Dermis microvascular lymphatic vessel endothelial cell (primary cell): Measurements from ENCODE around the gene GLS. TPM values are rescaled to one million over a fixed set of nuclear protein-coding genes. Genes with fewer than 3 reads are reported as not detected.
"Not testable (repeated sequence)": the region's sequence is repeated elsewhere in the genome, so short reads cannot be mapped to it uniquely, and the experiment has no call there.

Experiments used
- DNase-seq, 2 donors: peaks; one replicate each; pipeline versions ENCODE4 v3.0.0 to v3.0.0-alpha.2; 2010; ENCODE audit warnings: low read depth in 2 of 2
- total RNA-seq: library from RNA; depleted of rRNA; stranded (reverse); fragments of >200 nt; gene quantifications from 2 replicates; pipeline ENCODE4 v1.2.1, GENCODE V29; 2014

Gene GLS
- total RNA-seq, 1 donor from 2014 or later, result 117 TPM

DNA sequence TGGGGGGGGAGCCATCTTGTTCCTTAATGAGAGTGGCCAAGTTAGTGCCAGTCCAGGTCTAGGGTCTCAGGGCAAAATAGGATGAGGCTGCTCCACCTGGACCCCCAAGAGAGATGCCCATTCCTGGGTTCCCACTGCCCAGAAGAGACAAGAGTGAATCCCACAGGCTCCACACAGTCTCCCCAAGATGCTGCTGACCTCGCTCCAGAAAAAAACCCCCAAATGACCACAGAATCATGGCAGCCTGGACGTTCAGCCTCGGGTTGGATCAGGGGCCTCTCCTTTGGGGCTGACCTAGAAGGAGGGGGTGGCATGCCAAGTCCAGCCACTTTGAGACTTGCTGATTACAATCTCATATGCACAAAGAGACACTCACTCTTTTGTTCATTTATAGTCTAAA is 108.3 kb downstream of the GLS start:
- DNase-seq, result no peak

DNA sequence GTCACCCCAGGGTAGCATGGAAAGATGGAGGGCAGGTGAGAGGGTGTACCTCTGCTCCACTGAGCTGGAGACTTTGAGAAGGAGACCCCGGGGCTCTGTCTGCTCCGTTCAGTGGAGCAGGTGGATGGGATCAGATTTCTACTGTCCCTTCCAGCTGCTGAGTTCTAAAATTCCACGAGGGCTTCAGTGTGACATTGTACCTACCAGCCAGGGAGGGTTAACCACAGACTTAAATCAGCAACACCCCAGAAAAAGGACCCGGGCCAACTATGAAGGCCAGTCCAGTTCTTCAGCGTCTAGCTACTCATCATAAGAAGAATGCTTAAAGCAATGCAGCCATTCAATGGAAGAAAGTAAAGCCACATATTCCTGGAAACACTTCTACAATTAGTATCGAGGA is 109.5 kb downstream of the GLS start:
- no peak for DNase-seq

DNA sequence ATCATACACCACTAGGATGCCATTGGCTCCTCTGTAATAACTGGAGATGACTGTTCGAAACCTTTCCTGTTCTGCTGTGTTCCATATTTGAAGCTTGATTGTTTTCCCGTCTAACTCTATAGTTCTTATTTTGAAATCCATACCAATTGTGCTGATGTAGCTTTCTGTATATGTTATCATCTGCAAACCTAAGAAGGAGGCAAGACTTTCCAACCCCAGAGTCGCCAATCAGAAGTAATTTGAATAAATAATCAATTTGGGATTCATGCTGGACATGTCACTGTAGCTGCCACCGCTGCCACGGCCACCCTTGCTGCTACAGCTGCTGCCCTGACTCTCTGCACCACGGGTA is 112.6 kb downstream of the GLS start:
- no peak for DNase-seq

DNA sequence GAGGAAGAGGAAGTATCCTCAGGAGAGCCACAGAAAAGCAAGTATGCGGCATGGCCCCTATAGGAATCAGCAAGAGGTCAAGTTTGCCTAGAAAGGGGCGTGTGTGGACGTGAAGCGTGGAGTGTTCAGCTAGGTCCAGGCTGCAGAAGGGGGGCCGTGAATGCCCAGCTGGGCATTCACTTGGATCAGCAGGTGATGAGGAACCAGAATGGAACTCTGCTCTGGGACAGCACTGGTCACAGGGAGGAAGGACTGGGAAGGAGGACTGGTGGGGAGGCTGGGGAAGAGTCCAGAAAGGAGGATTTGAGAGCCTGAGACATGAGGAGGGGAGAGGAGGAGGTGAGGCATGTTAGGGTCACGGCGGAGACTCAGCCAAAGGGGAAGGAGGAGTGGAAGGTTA is 113.5 kb downstream of the GLS start:
- DNase-seq, result no peak

DNA sequence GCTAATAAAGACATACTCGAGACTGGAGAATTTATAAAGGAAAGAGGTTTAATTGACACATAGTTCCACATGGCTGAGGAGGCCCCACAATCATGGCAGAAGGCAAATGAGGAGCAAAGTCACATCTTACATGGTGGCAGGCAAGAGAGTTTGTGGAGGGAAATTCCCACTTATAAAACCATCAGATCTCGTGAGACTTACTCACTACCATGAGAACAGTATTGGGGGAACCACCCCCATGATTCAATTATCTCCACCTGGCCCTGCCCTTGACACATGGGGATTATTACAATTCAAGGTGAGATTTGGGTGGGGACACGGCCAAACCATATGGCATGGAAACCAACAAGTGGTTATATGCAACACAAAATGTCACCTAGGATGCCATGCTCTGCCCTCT is 114.7 kb downstream of the GLS start:
- DNase-seq, result not testable (repeated sequence)

DNA sequence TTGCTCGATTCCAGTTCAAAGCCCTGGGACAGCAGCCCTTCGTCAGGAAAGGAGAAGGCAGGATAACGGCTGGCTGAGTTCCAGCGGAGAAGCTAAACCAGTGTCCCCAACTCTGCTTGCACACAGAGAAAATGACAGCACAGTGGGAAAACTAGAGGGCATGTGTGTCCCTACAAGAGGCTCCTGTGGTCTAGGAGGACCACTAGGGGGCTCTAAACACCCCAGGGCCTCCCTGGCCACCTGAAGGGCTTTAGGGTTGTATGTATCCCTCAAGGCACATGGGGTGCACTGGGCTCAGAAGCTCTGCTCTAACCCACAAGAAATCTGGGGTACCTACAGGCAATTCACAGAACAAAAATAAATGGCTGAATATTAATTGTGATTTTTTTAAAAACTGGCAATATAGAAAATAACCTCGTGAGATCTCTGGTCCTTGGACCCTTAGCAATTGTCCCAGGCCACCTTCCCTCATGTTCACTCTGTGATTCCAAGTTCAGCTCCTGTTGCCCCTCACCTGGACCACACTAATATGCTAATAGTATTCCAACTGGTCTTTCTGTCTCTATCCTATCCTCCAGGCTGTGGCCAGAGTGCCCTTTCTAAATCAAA is 115.8 kb downstream of the GLS start:
- peak; percentile 37 to 69 for DNase-seq

DNA sequence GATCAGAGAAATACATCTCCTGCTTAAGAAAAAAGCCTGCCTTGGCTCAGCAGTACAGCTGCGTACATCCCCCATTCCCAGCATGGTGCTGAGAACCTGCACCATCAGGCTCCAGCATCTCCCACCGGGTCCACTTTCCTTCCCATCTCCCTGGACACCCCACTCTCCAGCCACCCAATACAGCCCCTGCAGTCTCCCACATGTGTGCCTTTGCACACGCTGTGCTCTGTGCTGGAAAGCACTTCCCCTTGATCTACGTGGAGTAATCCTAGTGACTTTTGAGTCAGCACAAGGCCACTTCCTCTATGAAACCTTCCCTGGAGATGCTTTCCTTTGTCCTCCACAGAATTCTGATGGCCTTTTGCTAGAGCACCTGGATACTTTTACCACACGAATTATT is 116.3 kb downstream of the GLS start:
- no peak for DNase-seq

DNA sequence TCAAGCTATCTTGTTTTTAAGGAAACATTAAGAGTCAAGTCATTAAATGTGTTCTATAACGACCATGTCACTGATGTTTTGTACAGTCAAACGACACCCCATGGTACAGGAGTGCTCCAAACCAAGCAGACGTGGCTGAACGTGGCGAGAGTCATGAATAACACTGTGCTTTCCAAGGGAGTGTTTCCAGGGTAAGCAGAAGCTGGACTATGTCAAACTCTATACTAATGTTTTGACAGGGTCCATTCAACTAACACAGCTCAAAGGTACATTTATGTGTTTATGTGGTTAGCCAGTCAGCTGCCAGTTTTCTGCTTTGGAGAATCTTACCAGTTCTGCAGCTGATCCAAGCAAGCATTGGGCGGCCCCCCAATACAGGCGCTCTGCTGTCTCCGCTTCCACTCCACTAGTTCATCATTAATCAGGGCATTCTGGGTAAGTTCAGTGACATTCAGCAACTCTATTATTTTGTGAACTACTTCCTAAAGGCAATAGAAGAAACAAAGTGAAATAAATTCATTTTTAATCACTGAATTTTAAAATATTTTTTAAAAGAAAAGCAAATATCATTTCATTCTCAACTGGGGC is 117.0 kb downstream of the GLS start:
- DNase-seq, result no peak

DNA sequence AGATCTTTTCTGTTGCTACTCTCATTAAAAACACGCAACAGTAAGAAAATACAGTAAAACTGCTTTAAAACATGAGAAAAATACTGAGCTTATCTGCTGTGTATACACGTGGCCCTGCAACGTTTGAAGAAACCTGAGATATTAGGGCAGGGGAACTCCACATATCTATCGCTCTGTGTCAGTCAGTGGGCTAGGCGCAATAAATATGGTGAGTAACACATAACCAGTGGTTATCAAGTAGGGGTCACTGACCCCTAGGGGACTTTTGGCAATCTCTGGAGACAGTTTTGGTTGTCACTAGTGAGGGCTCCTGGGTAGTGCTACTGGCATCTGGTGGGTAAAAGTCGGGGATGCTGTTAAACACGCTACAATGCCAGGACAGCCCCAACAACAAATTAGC is 118.4 kb downstream of the GLS start:
- DNase-seq, result no peak

DNA sequence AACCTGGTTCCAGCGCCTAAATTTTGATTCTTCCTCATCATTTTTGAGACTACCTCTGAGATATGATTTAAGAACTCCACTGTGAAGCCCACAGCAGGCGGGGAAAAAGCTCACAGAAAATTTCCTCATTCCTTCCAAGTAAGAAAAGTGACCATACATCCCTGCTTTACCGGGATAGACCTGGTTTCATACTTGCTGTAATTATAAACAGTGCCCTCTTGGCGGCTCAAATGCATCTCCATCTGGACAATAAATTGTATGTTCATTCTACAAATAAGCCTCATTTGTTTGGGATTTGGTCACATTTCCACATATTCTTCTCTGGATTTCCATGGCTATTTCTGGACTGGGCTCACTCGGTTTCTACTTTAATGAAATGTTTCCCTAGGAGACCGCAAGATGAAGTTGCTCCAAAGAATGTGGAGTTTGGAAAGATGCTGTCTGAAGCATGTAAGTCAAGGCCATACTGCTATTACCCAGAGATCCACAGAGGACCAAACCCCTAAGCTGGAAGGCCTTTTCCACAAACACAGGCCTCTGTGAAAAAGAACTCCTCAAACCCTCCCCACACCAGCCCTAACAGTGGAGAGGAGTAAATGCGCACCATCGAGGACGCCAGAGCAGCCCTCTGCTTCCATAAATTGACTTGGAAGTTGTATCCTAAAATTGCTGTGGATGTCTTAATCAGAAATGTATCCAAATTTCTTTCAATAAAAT is 119.5 kb downstream of the GLS start:
- DNase-seq, result no peak

DNA sequence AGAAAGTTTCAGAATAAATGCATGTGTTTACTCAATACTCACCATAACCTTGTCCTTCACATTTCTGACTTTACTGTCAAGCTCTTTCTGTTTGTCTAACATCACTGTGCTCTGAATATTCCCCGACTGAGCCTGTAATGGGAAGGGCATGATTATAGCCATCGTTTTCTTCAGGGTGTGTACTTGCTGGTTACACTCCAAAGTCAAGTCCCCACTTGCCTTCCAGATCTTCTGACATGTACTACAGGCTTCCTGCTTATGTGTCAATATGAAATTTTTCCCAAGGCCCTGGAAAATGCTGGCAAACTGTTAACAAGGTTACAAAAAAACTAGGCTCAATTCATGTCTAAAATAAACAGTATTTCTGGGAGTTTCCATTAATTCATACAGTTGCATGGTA is 120.4 kb downstream of the GLS start:
- no peak for DNase-seq

DNA sequence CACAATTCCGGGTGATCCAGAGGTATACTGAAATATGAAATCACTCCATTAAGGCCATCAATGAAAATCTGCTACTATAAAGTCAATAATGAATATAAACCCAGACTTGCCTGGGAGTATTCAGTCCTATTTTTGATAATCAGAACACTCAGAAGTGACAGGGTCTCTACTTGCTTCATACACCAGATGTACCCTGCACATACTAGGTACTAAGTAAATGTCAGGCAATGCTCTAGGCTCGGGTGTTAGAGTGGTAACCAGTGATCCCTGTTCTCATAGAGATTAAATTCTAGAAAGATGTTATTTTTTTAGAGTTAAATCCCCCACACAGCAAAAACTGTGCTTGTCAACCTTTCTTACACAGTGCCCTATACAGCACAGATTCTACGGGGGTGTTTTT is 121.0 kb downstream of the GLS start:
- no peak for DNase-seq

DNA sequence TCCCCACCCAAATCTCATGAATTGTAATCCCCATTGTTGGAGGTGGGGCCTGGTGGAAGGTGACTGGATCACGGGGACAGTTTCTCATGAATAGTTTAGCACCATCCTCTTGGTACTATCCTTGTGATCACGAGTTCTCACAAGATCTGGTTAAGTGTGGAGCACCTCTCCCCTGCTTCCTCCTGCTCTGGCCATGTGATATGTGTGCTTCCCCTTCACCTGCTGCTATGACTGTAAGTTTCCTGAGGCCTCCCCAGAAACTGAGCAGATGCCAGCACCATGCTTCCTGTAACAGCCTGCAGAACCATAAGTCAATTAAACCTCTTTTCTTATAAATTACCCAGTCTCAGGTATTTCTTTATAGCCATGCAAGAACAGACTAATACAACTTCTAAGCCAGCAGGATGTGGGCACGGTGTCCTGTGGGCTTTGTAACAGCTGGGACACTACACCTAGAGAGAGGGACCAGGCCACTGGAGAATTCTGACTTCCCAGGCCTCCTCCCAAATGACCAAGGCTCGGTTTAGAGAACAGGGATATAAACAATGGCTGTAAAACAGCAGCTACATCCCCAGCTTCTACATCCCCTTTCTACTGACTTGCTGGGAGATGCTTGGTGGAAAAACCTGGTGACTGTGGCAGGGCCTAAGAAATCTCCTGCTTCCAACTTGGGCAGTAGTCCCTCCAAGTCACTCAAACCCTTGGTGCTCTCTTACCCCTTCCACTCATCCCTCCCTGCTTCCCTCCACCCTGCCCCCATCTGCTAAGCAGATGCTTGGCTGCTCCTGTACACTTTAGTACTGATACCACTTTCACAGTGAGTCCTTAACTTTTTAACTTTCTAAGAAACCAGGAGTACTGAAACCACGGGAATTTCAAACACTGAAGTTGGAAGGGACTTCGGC is 123.0 kb downstream of the GLS start:
- DNase-seq, result no peak

DNA sequence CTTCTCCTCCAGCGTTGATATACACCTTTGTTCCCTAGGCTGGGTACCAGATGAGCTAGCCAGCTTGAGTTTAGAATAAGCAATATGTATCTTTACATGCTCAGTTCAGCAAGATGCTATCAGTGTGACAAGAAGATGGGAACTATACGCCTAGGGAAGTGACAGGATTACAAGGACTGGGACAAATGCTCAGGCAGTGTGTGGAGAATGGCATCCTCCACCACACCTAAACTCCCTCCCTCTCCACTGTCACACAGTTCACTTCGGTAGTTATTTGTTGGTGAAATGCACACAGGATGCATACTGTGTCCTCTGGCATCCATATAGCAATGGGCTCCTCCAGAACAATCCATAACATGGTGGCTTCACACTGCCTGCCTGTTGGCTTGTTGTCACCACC is 125.7 kb downstream of the GLS start:
- DNase-seq, result no peak

DNA sequence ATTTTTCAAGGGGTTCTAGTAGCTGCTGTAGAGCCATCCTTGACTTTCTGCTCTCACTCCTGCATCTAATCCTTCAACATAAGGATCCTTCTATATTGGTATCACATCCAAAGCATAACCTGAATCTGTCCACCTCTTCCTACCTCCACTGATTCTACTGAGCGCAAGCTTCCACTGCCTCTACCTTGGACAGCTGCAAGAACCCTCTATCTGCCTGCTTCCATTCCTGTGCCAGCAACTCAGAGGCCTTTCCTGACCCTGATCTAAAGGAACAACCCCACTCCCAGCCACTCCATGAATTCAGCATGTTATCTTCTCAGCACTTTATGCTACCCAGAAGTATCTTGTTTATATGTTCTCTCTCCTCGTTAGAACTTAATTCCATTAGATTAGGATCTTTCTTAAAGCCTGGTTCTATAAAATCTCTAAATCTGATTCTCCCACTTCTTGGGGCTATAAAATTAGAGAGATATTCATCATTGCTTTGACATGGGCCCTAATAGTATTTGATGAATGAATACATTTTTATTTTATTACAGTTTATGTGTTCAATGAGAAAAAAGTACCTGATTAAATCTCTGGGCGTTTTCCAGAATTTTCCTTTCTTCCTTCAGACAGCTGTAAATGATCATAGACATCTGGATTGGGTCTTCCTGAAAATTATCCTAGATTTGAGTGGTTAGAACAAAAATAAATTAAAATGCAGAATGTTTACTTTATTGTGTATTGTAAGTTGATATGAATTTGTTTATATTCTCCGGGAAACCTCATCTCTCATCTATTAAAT is 126.6 kb downstream of the GLS start:
- no peak for DNase-seq

DNA sequence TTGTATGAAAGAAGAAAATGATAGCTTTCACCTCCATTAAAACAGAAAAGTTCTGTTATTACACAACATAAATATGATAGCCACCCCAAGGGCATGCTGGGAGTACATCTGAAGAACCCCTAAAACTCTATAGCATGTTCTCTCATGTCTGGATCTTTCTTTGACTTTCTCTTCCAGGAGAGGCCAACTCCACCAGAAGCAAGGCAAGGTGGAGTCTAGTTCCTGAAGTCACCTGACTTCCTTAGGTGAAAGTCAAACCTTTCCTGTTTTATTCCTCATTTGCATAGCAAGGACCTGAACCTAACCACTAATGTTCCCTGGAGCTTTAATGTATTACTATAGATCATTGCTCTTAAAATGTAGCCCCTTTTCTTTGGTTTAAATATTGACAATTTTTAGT is 127.7 kb downstream of the GLS start:
- no peak for DNase-seq

DNA sequence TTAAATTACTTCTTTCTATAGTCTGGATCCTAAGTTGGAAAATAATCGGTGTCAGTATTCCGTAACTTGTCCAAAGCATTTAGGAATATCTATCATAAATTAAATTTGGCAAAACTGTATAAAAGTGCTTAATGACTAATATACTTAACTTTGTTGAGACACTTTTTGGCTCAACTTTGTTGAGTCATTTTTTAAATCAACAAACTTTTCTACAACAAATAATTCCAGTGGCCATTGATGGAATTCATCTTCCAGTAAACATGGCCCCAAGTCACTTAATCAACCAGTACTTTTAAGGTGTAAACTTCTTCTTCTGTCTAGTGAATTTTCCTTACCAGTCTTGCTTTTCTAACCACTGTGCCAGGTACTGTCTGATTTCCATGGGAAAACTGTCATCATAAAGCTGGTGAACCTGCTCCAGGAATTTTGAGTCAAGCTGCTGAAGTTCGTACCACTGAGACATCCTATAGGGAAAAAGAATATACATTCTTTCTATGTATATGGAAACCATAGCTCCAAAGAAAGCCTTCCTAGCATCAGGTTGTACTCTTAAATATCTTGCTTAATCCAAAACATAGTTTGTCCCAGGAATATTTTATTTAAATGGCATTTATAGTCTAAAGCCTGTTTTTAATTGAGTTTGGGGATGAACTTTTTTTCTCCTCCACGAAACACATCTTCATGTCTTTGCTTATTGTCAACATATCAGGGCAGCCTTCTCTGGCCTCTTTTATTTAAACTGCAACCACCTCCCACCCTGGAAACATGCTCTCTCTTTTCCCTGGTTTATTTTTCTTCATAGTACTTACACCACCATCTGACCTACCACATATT is 129.1 kb downstream of the GLS start:
- DNase-seq, result no peak

DNA sequence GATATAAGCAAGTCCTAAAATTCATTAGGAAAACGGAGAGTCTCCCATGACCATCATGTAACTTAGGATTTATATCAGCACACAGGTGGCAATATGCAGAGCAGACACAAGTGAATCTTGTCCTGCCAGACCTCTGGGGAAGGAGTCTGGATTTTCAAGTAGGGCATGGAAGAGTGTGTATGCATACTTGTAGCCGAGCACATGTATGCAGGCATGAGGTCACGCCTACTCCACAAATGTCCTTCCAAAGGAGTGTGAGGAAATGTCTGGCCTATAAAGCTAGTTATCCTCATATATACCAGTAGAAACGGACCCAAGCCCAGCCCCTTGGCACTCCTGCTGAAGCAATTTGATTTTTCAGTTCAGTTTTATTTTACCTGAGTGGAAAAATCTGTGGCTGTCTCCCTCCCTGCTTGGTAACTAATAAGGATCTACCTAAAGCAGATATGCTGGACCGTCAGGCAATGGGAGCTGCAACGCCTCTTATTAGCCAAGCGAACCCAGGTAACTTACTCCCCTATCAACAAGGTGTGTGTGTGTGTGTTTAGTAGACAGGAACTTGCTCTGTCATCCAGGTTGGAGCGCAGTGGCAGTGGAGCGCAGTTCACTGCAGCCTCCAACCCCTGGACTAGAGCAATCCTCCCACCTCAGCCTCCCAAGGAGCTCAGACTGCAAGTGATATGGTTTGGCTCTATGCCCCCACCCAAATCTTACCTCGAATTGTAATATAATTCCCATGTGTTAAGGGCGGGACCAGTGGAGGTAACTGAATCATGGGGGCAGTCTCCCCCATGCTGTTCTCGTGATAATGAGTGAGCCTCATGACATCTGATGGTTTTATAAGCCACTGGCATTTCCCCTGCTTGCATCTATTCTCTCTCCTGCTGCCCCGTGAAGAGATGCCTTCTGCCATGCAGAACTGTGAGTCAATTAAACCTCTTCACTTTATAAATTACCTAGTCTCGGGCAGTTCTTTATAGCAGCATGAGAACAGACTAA is 130.6 kb downstream of the GLS start:
- DNase-seq, result no peak

DNA sequence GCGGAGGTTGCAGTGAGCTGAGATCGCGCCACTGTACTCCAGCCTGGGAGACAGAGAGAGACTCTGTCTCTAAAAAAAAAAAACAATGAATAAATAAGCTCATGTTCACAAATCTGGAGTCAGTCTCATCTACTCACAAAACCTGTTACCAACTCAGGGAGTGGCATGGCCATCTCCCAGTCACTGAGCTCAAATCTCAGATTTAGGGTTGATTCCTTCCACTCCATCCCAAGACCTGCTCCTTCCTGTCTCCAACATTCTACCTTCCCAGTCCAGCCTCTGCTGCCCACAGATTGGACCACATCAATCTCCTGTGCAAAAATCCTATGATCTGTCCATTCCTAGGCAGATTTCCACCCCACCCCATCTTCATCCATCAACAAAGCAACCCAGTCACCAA is 131.7 kb downstream of the GLS start:
- no peak for DNase-seq
